CD4-positive, alpha-beta T cell treated with Interleukin-15 for 1 hour (primary cell): ENCODE measurements around the gene MYBL2.
"Not testable (repeated sequence)": the region's sequence is repeated elsewhere in the genome, so short reads cannot be mapped to it uniquely, and the experiment has no call there.

ENCODE experiments used
- DNase-seq: peaks from one replicate; pipeline ENCODE4 v3.0.0-alpha.2; 2020

MYBL2 gene

DNA sequence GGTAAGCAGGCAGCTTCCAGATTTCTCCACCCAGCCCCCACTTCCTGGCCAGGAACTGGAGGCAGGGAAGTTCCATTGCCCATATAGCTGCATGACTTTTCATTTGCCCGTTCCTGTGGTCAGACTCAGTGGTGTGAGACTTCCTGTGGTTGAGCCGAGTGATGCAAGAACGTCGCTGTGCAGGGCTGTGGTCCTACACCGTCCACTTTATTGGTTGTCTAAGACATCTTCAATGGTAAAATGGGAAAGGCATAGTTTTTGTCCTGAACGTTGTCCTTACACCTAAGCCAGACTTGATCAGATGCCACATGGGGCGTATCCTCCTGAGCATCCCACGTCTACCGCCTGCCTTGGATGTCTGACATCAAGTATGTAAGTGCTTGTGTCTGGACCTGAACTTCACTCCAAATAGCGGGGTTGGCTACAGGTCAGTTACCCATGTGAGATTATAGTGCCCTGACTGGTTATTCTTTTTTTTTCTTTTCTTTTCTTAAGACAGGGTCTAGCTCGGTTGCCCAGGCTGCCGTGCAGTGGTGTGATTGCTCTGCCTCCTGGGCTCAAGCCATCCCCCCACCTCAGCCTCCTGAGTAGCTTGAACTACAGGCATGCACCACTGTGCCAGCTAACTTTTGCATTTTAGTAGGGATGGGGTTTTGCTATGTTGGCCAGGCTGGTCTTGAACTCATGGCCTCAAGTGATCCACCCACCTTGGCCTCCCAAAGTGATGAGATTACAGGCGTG lies 85.8 kb downstream of the MYBL2 start:
- peak; percentile 55 for DNase-seq

GRCh38 chr20:43755390-43755789 lies 88.5 kb downstream of the MYBL2 start:
- DNase-seq: no peak

DNA sequence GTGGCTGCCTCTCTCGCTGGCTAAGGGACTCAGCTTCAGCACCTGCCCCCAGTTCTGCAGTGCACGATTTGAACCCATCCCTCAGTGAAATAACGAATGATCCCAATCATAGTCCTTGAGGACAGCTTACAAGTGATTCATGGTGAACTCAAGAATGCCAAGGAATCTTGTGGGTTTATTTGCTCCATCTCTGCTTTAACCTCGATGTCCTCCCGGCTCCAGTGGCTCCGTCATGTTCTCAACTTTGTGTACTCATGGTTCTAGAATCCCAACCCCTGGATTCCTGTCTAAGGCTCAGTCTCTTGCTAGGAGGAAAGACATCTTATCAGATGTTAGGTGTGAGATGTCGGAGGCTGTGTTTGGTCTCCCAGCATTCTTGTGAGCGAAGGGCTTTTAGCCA lies 88.9 kb downstream of the MYBL2 start:
- DNase-seq: no peak

DNA sequence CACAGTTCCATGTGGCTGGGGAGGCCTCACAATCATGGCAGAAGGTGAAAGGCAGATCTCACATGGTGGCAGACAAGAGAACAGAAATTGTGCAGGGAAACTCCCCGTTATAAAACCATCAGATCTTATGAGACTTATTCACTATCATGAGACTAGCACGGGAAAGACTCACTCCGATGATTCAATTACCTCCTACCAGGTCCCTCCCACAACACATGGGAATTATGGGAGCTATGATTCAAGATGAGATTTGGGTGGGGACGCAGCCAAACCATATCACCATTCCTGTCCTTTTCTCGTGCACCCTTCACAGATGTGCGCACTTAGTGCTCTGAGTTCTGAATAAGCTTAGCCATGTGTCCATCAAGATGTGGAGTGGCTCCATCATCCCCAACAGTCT lies 91.0 kb downstream of the MYBL2 start:
- not testable (repeated sequence) for DNase-seq

DNA sequence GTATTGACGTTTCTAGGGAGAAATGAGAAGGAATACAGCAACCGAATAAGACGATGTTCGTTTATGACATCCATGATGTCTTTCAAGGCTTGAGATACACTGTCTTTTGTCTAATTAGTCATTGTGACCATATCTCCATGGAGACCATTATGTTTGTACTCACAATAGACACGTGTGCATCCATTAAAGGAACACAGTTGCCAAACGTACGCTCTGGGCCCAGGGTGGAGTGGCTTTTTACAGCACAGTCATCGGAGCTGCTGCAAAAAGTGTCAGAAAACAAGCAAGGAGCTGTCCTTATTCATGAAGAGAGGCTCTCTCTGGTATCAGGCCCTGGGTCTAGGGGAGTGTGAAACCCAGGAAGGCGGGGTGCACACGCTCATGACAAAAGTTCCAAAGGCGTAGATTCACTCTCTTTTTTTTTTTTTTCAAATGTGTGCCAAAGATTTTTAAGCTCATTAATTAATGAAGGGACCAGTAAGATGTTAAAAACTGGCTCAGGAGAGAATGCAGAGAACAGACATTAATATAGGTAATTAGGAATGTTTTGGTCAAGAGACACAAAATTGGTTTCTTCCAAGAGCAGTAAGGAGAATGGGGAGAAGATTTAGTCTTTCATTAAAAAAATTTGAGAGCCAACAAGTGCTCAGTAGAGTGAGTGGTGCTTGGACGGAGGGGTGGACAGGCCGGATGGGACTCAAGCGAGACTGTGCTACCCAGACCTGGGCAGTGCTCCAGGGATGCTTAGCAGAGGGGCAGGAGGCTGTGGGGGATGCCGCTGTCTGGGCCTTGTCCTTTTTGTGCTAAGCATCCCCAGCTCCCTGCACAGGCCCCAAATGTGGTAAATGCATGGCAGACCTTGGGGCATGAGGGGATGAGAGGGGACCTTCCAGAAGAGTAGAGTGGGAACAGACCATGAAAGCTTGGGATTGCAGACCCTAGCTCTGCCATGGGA lies 94.7 kb downstream of the MYBL2 start:
- no peak for DNase-seq

DNA sequence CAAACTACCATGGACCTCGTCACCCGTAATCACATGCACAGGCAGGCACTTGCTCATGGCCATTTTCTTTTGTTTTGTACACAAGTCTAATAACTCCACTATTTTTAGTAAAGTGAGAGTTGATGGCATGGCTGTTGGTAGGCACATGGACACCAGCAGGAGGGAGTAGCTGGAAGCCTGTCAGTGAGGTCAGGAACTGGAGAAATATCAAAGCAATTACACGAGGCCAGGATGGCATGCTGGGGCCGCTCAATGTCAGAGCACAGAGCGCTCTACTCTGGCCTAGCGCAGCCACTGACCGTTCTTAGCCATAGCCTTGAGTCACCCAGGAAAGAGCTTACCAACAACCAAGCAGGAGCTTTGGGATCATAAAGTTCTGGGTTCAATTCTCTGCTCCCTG lies 96.0 kb downstream of the MYBL2 start:
- no peak for DNase-seq

DNA sequence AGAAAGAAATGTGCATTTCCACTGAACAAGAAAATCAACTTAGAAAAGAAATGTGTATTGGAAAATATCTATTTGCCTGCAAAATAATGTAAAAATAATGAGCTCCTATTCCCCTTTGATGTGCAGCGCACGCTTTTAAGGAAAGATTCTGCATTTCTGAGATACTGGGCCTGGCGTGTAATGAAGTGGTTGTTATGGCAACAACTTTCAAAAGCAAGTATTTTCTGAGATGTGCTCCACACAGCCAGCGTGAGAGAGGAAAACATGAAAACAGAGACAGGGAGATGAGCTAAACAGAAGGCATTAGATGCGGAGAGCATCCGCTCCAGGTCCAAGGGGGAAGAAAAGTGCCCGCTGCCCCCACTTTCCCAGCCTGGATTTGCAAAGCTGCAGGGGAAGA lies 99.0 kb downstream of the MYBL2 start:
- DNase-seq: no peak
